Adrenal gland (tissue), 5 donors: ENCODE results near the gene NANS.

Experiments used
- CTCF ChIP-seq, 6 experiments: fragments of 450-650 bp in 4 of 6; fragments of 200-600 bp in 2 of 6; sonication (generic) in 1 of 6; IDR thresholded peaks; 1 replicate in 5 of 6; 2 replicates in 1 of 6; pipeline versions ENCODE4 v1.5.1 to v1.8.0; 2016 to 2021; ENCODE audit warnings: antibody characterized with exemption in 6 of 6, mild to moderate bottlenecking in 2 of 6, moderate library complexity in 1 of 6
- POLR2A ChIP-seq, 2 donors: fragments of 450-650 bp; IDR thresholded peaks; one replicate each; pipeline ENCODE4 v1.6.1; 2017; ENCODE audit warnings: antibody characterized with exemption in 2 of 2, mild to moderate bottlenecking in 2 of 2, moderate library complexity in 1 of 2
- donor health status: DM: no; HTN: no; CAD: no.

GRCh38 chr9:98075332-98075805 is 18.8 kb downstream of the NANS start:
- TF ChIP-seq CTCF (IDR thresholded peaks at IDR 0.05) (no peak), POLR2A (IDR thresholded peaks at IDR 0.05) (no peak)
